Stimulated activated CD8-positive, alpha-beta memory T cell treated with anti-CD3 and anti-CD28 coated beads, Interleukin-7, amount 100 ng/mL, for 48 hours (primary cell): Measurements from ENCODE around the gene ULK1.
A peak's percentile ranks its signal among the peaks of the same experiment; 100 is the strongest.

ENCODE experiments used
- DNase-seq, 2 donors: peaks; one replicate each; pipeline ENCODE4 v3.0.0-alpha.2; 2020; ENCODE audit warnings: low read depth in 1 of 2; ENCODE audit errors: extremely low read depth in 1 of 2

ULK1 gene

GRCh38 chr12:131919051-131919347, 24.6 kb downstream of the ULK1 start:
- DNase-seq: no peak

DNA sequence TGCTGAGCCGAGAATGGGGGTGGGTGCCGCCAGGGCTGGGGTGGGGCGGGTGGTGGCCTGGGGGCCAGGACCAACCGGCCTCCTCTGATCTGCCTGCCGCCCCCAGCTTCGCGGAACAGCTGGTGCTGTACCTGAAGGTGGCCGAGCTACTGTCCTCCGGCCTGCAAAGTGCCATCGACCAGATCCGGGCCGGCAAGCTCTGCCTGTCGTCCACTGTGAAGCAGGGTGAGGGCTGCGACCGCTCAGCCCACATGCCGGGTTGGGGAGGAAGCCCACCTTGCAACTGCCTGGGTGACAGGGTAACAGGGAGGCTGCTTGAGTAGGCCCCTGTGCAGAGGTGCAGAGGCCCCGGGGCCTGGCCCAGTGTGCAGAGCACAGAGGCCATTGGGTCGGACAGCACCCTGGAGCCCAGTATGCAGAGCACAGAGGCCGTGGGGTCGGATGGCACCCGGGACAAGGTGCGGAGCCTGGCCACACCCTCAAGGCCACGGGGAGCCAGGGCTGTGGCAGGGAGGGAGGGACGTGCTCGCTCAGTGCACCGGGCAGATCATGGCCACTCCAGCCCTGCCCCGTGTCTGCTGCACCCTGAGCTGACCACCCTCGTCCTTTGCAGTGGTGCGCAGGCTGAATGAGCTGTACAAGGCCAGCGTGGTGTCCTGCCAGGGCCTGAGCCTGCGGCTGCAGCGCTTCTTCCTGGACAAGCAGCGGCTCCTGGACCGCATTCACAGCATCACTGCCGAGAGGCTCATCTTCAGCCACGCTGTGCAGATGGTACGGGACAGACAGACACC, 25.1 kb downstream of the ULK1 start:
- no peak for DNase-seq

DNA sequence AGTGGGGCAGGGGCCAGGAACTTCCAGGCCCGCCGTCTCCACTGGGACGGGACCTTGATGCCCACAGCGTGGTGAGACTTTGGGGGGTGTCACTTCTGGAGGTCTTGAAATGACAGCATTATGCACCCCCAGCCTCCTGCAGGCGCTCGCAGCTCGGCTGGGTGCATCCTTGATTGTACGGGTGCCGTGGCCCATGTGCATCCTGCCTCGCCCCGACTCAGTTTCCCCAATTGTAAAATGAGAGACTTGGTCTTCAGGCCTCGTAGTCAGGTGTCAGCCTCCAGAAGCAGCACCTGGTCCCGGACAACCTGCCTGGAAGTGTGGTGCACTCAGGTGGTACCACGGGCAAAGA, 25.7 kb downstream of the ULK1 start:
- no peak for DNase-seq

- DNase-seq: no peak
These were observed 26.7 kb downstream of the ULK1 start for GRCh38 chr12:131920902-131921840.

DNA sequence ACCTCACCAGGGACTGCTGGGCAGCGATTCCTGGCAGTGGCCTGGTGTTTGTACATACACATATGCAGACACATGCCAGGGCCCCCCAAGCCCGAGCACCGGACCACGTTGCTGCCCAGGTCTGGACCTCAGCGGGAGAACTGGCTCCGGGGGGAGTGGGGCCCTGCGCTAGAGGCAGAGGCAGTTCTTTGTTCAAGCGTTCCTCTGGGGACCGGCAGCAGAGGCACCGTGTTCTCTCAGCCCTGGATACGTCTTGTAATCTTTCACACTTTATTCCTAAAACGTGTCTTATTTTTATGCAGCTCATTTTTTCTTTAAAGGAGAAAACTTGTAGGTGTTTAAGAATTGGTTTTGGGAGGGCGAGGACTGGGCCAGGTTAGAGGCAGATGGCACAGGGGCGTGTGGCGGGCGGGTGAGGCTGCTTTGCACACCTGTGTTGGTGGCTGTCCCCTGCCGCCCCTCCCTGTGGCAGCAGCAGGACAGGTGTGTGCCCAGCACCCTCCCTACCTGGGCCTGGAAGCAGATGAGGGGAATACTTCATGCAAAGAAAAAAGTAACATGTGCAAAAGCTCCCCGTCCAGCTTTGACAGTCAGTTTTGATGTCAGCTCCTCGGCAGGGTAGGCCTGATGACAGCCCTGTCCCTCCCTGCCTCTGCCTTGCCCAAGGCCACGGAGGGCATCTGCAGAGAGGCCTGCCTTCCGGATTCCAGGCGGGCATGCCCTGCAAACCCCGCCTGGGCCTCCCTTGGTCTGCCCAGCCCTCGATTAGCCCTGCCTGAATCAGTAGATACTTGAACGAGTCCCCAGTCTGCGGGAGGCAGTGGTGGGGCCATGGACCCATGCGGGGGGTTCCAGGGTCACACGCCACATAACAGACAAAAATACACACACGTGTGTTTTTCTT, 27.7 kb downstream of the ULK1 start:
- no peak for DNase-seq

DNA sequence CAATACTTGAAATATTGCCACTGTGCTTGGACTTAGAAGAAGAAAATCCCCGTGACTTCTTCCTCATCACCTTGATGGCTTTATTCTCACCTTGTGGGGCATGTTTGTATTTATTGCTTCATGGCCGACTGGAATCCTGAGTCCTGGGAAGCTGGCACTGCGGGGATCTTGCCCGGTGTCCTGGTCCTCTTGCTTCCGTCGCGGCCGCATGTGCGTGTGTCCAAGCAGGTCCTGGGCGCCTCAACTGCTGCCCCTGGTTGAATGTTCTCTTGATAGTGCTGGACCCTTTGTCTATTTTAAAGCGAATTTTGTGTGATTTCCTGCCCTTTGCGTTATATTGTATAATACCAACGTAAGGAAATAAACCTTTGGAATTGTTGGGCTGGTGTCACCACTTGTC, 28.4 kb downstream of the ULK1 start:
- DNase-seq: no peak

- DNase-seq: no peak
These were observed 28.8 kb downstream of the ULK1 start for GRCh38 chr12:131923260-131923659.

DNA sequence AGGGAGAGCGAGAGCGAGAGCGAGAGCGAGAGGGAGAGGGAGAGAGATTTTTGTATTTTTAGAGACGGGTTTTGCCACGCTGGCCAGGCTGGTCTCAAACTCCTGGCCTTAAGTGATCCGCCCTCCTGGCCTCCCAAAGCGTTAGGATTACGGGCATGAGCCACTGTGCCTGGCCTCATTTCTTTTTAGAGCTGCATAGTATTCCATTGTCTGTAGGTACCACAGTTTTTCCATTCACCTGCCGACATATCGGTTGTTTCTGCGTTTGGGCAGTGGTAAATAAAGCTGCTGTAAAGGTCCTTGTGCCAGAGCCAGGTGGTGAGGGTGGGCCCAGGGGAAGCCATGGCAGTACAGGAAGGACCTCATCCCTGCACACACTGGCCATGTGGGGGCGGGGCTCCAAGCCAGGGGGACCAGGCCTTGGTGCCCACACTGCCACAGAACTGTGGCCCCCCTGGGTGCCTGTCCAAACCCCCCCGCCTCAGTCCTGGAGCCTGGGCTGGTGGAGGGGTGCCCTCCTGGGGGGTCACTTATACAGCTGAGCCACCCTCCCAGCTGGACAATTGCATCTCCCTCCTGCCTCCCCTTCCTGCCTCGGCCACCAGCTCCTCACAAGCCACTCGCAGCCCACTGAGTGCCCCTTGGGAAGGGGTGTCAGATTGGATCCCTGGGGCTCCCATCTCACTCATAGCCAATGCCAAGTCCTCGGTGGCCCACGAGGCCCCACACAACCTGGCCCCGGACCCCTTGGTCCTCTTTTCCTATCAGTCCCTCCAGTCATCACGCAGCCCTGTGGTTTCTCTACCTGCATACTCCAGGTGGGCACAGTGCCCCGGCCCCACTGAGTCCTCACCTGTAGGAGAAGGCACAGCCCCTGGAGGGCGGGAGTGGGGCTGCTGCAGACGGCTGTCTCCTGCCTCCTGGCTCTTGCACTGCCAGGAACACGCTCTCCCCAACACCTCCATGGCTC, 33.0 kb downstream of the ULK1 start:
- no peak for DNase-seq

DNA sequence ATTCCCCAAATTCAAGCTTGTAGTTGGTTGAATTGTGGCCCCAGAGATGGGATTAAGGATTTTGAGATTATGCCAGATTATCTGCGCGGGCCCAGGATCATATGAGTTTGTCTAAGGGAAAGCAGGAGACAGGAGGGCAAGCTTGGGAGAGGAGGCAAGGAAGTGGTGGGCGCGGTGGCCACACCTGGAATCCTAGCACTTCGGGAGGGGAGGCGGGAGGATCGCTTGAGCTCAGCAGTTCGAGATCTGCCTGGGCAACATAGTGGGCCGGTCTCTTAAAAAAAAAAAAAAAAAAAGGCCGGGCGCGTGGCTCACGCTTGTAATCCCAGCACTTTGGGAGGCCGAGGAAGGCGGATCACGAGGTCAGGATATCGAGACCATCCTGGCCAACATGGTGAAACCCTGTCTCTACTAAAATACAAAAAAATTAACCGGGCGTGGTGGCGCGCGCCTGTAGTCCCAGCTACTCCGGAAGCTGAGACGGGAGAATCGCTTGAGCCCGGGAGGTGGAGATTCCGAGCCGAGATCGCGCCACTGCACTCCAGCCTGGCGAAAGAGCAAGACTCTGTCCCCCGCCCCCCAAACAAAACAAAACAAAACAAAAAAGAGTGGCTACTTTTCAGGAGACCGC, 33.8 kb downstream of the ULK1 start:
- no peak for DNase-seq

- peak; percentile 87 to 88 for DNase-seq
These were observed 34.5 kb downstream of the ULK1 start, which contains the start of gene PUS1 for GRCh38 chr12:131928711-131929580. Gene PUS1 (plus strand): TSS chr12:131929276. CDS start chr12:131929723, 447 bp downstream.

DNA sequence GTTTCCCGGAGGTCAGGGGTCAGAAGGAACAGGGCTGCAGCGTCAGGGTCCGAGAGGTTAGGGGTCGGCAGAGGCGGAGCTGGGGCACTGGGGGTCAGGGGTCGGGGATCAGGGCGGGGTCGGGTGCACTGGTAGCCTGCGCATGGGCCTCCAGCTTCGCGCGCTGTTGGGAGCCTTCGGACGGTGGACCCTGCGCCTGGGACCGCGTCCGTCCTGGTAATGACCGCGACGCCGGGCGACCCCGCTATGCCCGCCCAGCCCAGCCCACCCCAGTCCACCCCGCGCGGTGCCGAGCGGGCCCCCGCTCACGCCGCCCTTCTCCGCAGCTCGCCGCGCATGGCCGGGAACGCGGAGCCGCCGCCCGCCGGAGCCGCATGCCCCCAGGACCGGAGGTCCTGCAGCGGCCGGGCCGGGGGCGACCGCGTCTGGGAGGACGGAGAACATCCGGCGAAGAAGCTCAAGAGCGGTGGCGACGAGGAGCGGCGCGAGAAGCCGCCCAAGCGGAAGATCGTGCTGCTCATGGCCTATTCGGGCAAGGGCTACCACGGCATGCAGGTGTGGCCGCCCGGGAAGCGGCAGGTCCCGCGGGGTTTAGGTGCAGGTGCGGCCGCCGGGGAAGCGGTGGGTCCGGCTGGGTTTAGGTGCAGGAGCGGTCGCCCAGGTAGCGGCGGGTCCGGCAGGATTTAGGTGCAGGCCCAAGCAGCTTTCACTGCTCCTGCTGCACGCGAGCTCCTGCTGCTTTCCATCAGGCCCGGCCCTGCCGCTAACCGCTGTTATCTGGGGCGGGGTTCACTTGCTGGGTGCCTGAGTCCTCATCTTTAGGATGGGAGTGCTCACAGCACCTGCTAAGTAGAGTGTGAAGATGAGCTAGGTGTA, 35.4 kb downstream of the ULK1 start:
- no peak for DNase-seq

DNA sequence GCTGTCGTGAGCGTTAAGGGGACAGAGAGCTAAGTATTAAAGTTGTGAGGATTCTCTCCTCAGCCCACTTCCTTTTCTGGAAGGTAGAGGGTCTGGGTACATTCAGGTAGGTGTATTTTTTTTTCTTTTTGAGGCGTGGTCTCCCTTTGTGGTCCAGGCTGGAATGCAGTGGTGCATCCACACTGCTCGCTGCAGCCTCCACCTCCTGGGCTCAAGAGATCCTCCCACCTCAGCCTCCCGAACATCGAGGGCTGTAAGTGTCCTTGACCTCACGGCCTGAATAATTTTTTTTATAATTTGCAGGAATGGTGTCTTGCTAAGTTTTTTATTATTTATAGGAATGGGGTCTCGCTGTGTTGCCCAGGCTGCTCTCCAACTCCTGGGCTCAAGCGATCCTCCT, 36.1 kb downstream of the ULK1 start:
- no peak for DNase-seq

DNA sequence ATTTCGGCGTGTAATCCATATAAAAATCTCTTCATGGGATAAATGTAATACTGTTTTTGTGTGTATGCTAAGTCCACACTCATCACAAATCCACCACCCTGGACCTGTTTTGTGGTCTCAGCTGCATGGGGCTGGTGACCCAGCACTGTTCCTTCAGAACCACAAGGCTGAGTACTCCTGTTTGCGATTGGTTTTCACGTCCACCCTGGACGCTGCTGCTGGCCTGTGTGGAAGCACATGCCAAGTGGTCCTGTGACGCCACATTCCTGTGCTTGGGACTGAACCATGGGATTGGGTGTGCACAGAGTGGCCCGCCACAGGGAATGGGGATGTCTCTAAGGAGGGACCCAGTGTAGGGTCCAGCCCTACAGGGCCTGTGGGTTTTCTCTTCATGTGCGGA, 39.0 kb downstream of the ULK1 start:
- no peak for DNase-seq

DNA sequence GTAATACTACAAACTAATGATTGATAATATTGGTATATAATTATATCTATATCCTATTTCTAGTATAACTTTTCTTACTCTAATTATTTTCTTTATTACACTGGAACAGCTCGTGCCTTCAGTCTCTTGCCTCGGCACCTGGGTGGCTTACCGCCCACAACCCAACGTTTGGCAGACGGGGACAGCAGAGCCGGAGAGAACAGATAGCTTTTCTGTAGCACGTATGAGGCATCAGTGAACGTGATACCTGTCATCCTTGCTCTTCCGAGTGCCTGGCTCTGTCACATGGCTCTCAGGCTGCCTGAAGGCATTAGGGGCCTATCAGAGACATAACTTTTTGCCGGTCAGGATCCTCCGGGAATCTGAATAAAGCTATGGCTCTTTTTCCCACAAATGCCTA, 40.1 kb downstream of the ULK1 start:
- no peak for DNase-seq

DNA sequence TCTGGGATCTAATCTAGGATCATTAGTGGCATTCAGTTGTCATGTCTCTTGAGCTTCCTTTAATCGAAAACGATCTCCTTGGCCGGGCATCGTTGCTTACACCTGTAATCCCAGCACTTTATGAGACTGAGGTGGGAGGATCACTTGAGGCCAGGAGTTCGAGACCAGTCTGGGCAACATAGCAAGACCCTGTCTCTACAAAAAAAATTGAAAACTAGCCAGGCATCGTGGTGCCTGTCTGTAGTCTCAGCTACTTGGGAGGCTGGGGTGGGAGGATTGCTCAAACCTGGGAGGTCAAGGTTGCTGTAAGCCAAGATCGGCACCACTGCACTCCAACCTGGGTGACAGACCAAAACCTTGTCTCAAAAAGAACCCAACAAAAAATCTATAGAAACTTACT, 43.7 kb downstream of the ULK1 start:
- DNase-seq: no peak

- DNase-seq: no peak
These were observed 44.6 kb downstream of the ULK1 start for GRCh38 chr12:131939007-131939406.

GRCh38 chr12:131940141-131940547, 45.7 kb downstream of the ULK1 start:
- DNase-seq: no peak
